ENCODE results near the gene UBE2S.

DNA sequence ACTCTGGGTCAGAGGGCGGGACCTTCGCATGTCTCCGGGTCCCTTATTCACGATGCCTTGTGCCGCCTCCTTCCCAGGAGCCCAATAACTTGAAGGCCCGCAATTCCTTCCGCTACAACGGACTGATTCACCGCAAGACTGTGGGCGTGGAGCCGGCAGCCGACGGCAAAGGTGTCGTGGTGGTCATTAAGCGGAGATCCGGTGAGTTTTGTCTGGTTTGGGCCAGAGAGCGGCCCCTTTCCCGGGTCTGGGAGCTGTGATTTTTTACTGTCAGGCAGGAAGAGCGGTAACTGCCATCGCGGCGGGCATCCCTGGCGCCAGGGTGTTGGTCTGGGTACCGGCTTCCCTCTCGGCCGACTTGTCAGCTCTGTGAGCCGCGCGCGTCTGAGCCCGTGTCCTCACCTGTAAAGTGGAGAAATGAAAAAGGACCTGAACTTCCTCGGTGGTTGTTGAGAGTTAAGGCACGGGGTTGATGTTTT, 21.1 kb downstream of the UBE2S start:
- TF ChIP-seq, protein P1, sequence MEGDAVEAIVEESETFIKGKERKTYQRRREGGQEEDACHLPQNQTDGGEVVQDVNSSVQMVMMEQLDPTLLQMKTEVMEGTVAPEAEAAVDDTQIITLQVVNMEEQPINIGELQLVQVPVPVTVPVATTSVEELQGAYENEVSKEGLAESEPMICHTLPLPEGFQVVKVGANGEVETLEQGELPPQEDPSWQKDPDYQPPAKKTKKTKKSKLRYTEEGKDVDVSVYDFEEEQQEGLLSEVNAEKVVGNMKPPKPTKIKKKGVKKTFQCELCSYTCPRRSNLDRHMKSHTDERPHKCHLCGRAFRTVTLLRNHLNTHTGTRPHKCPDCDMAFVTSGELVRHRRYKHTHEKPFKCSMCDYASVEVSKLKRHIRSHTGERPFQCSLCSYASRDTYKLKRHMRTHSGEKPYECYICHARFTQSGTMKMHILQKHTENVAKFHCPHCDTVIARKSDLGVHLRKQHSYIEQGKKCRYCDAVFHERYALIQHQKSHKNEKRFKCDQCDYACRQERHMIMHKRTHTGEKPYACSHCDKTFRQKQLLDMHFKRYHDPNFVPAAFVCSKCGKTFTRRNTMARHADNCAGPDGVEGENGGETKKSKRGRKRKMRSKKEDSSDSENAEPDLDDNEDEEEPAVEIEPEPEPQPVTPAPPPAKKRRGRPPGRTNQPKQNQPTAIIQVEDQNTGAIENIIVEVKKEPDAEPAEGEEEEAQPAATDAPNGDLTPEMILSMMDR (IDR thresholded peaks at IDR 0.05) = no peak
- no peak for TF ChIP-seq POLR2A (IDR thresholded peaks at IDR 0.05)
